GM18502 (cell line): ENCODE results near the gene TMEM14A.
"Not testable (repeated sequence)": the region's sequence is repeated elsewhere in the genome, so short reads cannot be mapped to it uniquely, and the experiment has no call there.

Experiments used
- ATAC-seq: cut with Tn5 transposase; IDR thresholded peaks from one replicate; pipeline ENCODE4 v1.9.1; 2021; ENCODE audit warnings: mild to moderate bottlenecking; ENCODE audit not compliant: unreplicated experiment, poor library complexity

Gene TMEM14A

DNA sequence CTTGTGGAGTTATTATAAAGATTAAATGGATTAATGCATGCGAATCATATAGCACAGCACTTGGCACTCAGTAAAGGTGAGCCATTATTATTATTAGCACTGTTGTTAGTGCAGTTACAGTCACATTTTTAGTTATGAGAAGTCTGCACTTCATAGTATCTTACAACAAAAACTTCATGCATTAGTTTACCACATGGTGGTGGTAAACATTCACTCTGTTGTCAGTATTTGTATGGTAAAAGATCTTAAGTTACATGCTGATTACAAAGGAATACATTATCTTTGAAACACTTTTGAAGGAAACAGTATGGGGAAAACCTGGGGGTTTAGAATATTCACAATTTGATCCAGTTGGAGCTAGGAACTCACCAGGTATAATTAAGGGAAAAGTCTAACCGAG is 20.8 kb downstream of the TMEM14A start:
- ATAC-seq, result no peak

DNA sequence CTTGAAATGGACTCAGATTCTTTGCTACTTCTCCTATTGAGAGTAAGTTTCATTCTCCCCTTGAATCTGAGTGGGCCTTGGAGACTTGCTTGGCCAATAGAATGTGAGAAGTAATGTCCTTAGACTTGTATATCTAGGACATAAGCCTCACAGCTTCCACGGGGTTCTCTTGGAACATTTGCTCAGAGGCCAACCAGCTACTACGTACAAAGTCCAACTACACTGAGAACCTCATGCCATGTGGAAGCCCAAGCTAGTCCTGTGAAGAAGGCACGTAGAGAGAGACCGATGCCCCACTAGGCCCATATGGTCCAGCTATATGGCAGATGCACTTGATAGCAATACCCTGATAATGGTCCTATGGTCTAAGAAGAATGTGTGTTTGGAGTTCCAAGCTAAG is 22.9 kb downstream of the TMEM14A start:
- ATAC-seq, result no peak

- no peak for ATAC-seq
Observed at GRCh38 chr6:52694404-52694803, 23.5 kb downstream of the TMEM14A start.

DNA sequence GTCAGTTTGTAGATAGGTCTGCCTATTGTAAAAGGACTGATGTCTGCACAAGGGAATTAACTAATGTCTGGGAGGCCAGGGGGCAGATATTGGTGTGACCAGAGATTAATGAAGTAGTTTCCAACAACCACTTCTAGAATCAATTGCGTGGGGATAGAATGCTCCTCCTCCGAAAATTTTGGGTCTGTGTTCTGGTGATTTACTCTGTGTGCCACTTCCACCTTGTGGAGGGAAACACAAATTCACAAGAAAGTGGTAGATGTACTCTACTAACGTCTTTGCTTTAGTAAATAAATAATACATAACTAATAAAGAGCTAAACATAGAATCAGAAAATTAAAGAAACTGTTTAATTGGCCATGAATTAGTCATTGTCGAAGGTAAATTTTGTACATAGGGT is 25.5 kb downstream of the TMEM14A start:
- ATAC-seq, result no peak

DNA sequence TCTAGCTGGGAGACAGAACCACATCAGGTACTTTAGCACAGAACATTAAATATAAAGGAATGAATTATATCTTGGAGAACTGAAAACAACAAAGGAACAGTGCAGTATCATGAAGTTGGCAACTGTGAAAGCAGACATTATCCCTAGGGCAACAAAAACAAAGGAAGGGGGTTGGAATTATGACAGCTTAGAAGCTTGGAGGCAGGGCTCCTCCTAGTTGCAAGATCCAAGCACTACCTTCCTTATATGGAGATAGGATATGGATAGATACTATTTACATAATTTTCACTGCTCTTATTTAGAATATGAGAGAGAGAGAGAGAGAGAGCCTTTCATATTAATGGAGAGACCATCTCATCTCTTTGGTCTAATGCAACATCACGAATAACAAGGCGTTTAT is 27.0 kb downstream of the TMEM14A start:
- ATAC-seq, result no peak

- ATAC-seq, result no peak
Observed at GRCh38 chr6:52704060-52704459, 33.1 kb downstream of the TMEM14A start.

DNA sequence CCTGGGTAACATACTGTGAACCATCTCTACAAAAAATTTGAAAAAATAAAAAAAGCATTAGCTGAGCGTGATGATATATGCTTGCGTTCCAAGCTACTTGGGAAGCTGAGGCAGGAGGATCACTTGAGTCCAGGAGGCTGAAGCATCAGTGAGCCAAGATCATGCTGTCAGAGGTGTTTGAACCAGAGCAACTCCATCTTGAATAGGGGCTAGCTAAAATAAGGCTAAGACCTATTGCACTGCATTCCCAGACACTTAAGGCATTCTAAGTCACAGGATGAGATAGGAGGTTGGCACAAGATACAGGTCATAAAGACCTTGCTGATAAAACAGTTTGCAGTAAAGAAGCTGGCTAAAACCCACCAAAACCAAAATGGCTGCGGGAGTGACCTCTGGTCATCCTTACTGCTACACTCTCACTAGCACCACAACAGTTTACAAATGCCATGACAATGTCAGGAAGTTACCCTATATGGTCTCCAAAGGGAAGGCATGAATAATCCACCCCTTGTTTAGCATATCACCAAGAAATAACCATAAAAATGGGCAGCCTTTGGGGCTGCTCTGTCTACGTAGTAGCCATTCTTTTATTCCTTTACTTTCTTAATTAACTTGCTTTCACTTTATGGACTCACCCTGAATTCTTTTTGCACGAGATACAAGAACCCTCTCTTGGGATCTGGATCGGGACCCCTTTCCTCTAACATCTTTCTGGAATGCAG is 34.0 kb downstream of the TMEM14A start:
- ATAC-seq, result not testable (repeated sequence)

GRCh38 chr6:52706001-52706400 is 35.1 kb downstream of the TMEM14A start:
- ATAC-seq, result no peak

DNA sequence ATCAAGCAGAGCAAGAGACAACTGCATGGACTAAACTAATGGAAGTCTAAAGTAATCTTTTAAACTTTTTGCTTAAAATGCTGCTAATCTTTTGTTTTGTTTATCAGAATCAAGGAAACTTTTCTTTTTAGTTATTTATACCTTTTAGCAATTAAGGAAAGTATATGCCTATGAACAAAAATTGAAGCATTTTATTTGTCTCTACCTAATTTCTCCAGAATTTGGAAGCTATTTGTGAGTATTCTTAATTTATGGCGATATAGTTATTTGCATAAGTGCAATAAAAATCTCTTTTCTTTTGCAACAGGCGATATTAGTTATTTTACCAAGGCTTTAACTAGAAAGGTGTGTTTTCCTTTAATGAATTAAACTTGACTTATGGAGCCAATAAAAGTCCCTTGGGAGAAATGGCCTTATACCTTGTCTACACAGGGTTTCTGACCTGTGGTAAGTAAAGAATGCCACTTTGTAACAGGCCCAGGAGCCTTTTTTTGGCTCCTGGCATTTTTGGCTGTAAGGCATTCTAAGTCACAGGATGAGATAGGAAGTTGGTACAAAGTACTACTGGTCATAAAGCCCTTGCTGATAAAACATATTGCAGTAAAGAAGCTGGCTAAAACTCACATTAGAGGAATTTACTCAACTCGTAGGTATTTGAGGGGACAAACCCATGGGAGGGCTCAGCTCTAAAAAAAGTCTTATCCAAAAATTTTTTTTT is 37.2 kb downstream of the TMEM14A start:
- no peak for ATAC-seq

DNA sequence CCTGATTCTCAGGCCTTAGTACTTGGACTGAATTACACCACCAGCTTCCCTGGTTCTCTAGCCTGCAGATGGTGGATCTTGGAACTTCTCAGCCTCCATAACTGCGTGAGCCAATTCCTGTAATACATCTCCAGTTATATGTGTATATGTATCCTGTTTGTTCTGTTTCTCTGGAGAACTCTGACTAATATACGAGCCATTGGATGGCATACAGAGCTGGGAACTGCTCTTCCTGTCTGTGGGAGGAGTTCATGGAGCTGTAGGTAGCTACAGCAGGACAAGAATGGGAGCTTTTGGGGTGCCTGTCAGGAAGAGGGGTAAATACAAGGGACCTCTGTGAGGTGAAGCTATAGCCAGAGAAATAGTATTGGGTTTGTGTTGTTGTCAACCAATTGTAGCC is 41.2 kb downstream of the TMEM14A start:
- ATAC-seq, result no peak

DNA sequence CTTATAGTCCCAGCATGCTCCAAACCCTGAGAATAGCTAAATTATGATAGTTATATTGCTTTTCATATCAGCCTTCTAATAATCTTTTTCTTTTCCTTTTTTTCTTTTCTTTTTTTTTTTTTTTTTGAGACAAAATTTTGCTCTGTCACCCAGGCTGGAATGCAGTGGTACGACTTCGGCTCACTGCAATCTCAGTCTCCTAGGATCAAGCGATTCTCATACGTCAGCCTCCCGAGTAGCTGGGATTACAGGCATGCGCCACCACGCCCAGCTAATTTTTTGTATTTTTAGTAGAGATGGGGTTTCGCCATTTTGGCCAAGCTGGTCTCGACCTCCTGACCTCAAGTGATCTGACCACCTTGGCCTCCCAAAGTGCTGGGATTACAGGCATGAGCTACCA is 43.8 kb downstream of the TMEM14A start:
- ATAC-seq, result not testable (repeated sequence)

- ATAC-seq, result no peak
Observed at GRCh38 chr6:52718550-52718949, 47.6 kb downstream of the TMEM14A start.

DNA sequence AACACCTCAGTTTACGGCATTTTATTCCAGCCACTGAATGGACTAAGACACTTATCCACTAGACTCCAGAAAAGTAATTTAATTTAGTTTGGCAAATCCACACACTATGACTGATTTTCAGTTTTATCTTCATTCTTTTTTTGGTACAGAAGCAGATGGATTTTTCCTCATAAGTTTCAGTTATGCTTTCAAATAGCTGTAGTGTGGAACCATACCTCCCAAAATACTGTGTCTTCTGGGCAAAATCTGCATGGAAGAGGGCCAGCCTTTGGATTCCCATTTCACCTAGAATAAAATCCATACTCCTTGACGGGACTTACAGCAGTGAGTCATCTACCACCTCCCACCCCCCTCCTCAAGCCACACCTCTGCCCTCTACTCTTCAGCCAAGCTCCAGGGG is 49.4 kb downstream of the TMEM14A start:
- ATAC-seq, result no peak

GRCh38 chr6:52724042-52724405 is 53.1 kb downstream of the TMEM14A start:
- no peak for ATAC-seq

- peak; percentile 100 for ATAC-seq
Observed at GRCh38 chr6:52724406-52725121, 53.7 kb downstream of the TMEM14A start.

DNA sequence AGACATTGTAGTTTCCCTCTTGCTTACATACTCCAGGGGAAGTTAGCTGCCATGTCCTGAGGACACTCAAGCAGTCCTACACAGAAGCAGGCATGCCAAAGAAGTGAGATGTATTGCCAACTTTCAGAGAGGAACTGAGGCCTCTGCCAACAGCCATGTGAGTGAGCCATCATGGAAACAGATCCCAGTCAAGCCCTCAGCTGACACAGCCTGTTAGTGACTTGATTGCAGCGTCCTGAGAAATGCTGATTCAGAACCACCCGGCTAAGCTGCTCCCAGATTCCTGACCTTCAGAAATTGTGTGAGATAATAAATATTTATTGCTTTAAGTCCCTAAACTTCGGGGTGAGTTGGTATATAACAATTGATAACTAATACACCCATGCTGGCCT is 54.2 kb downstream of the TMEM14A start:
- ATAC-seq, result no peak

- no peak for ATAC-seq
Observed at GRCh38 chr6:52725535-52726192, 54.8 kb downstream of the TMEM14A start.

- no peak for ATAC-seq
Observed at GRCh38 chr6:52726193-52726542, 55.3 kb downstream of the TMEM14A start.

DNA sequence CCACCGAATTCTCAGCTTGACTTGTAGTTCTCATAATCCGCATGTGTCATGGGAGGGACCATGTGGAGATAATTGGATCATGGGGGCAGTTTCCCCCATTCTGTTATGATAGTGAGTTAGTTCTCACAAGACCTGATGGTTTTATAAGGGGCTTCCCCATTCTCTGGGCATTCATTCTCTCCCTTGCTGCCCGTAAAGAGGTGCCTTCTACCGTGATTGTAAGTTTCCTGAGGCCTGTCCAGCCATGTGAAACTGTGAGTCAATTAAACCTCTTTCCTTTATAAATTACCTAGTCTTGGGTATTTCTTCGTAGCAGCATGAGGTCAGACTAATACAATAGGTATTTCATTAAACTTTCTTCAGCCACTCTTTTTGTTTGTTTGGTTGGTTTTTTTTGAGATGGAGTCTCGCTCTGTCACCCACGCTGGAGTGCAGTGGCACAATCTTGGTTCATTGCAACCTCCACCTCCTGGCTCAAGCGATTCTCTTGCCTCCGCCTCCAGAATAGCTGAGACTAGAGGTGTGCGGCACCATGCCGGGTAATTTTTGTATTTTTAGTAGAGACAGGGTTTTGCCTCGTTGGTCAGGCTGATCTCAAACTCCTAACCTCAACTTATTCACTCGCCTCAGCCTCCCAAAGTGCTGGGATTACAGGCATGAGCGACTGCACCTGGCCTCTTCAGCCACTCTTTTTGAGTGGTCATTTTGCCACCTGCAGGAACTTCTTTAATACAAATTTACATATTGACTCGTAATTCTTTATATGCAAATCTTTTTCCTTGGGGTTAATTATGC is 56.0 kb downstream of the TMEM14A start:
- no peak for ATAC-seq

DNA sequence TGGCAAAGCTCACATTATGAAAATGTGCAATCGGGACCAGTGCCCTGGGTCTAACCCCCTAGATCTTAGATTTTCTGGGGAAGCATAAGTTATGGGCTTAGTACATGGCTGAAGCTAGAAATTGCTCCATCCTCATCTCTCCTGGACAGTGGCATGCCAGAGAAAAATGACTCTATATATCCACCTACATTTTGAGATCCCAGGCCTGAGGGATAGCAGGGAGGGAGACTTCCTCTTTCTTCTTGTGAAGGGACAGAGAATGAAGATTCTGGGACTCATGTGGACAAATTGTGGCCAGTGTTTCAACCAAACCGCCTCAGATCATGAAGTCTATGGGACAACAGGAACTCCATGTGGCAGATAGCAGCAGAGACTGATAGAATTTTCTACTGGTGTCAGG is 57.0 kb downstream of the TMEM14A start:
- no peak for ATAC-seq
